IPS DF 19.7 (cell line): Measurements from ENCODE around the gene ATF7IP2.
"Not testable (repeated sequence)": the region's sequence is repeated elsewhere in the genome, so short reads cannot be mapped to it uniquely, and the experiment has no call there.

Source experiments
- DNase-seq: peaks from one replicate; pipeline ENCODE4 v3.0.0-alpha.2; 2013; ENCODE audit warnings: low read depth, low spot score

The ATF7IP2 gene, protein sequence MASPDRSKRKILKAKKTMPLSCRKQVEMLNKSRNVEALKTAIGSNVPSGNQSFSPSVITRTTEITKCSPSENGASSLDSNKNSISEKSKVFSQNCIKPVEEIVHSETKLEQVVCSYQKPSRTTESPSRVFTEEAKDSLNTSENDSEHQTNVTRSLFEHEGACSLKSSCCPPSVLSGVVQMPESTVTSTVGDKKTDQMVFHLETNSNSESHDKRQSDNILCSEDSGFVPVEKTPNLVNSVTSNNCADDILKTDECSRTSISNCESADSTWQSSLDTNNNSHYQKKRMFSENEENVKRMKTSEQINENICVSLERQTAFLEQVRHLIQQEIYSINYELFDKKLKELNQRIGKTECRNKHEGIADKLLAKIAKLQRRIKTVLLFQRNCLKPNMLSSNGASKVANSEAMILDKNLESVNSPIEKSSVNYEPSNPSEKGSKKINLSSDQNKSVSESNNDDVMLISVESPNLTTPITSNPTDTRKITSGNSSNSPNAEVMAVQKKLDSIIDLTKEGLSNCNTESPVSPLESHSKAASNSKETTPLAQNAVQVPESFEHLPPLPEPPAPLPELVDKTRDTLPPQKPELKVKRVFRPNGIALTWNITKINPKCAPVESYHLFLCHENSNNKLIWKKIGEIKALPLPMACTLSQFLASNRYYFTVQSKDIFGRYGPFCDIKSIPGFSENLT

DNA sequence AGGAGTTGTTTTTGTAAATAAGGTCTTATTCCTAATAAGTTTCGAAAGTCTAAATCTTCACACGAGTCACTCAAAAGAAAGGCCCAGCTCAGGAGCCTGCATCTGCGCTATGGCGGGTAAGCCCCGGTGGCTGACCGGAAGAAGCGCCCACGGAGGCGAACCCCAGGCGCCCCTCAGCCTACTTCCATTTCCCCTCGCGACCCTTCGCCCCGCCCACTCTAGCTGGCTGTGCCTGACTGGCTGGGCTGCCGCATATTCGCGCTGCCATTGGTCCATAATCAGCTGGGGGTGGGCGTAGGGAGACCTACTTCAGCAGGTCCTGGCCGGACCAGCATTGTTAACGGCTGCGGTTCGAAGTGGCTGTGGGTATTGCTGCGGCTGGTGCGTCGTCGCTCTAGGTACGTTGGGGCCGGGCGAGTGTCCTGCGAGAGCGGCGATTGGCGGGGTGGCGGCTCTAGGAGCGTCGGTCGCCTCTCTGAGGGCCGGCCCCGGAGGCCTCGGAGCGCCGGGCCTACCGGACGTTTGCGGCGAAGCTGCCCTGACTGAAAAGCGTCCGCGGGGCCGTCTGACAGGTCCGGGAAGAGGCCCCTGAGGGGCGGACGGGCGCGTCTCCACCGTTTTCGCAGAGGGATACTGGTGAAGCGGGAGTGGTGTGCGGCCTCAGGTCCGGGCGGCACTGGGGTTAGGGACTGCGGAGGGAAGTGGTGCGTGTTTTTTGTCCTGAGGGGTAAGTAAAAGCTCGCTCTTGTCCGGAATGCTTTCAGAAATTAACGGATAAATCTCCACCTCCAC, at the start of gene ATF7IP2:
ATF7IP2 (plus strand) TSS at position 337 of the 792 bp plus-strand sequence. CDS start 44,560 bp downstream, outside the sequence.
- DNase-seq, result peak; percentile 89

DNA sequence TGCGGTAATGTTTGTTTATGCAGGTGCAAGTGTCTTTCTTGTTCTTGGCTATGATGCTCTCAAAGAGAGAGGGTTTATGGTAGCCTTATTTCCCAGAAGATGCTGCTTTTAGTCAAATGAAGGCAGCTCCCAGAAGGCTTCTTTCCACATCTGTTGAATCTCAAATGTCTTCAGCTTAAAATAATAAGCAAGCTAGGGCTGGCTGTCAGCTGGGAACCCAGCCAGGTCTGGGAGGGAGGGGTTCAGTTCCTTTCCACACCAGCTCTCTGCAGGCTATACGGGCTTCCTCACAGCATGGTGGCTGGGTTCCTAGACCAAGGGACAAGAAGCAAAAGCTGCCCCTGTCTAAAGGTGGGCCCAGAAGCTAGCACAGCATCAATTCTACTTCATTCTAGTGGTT, 47.4 kb upstream of the ATF7IP2 start:
- DNase-seq, result no peak

DNA sequence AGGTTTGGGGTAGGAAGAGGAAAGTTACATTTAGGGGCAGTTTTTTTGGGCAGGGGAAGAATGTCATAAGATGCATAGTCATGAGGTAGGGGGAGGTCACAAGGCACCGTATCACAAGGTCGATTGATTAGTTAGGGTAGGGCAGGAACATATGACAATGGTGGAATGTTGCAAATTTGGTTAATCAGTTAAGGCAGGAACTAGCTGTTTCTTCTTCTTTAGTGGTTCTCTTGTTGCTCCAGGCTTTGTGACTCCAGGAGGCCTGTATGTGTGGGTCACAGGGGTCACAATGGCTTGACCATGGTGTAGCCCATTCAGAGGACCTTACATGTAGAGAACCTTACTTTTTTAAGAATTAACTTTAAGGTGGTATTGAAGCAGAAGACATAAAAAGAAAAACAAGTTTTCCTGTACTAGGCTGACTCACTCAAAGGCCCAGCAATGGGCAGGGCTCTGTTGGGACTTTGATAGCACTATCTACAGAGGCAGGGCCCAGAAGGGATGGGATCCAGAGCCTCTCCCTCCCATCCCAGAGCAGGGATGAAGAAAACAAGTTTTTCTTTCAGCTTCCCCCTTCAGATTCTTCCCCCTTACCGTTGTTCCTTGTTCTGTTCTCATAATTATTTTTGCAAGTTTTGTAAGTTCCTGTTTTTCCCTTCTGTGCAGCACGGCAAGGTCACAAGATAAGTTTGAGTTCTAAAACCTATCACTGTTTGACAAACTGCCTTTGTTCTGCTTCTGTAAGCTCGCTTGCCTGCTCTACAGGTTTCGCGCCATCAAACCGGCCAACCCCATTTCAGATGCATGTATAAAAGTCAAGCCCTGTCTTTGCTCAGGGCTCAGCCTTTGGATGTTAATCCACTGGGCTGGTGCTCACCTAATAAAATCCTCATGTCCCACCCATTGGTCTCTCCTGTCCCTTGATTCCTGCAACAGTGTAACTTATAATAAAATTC, 45.8 kb upstream of the ATF7IP2 start:
- no peak for DNase-seq

DNA sequence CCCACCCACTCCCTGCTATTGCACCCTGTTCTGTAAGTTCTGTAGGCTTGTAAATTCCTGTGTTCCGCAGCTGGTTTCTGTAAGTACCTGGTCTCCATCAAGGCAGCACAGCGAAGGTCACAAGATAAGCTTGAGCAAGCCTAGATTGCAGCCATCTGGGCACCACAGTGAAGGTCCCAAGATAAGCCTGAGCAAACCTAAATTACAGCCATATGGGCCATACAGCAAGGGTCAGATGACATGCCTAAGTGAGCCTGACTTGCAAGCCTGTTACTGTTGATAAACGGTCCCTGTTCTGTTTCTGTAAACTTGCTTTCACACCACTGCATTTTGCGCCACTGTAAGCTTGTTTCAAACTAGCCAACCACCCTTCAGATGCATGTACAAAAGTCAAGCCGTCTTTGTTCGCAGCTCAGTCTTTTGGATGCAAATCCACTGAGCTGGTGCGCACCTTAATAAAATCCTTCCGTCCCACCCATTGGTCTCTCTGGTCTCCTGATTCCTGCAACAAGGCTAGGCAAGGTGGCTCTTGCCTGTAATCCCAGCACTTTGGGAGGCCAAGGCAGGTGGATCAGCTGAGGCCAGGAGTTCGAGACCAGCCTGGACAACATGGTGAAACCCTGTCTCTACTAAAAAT, 42.6 kb upstream of the ATF7IP2 start:
- DNase-seq, result no peak

DNA sequence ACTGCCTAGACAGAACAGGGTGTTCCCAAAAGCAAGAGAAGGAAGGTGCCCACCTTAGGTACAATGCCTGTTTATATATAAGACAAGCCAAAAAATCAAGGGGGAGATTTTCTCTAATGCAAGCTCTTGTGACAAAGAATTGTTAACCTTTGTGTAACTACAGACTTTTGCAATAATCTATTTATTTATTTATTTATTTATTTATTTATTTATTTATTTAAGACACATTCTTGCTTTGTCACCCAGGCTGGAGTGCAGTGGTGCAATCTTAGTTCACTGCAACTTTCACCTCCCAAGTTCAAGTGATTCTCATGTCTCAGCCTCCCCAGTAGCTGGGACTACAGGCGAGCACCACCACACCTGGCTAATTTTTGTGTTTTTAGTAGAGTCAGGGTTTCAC, 41.2 kb upstream of the ATF7IP2 start:
- not testable (repeated sequence) for DNase-seq

DNA sequence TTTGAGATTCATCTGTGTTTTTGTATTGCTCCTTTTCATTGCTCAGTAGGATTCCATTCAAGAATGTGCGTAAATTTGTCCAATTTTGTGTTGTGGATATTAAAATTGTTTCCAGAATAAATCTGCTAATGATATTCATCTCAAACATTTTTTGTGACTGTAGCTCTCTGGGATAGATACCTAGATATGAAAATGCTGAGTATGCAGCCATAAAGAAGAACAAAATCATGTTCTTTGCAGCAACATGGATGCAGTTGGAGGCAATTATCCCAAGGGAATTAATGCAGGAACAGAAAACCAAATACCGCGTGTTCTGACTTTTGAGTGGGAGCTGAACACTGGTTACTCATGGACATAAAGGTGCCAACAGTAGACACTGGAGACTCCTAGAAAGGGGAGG, 40.2 kb upstream of the ATF7IP2 start:
- DNase-seq, result no peak

DNA sequence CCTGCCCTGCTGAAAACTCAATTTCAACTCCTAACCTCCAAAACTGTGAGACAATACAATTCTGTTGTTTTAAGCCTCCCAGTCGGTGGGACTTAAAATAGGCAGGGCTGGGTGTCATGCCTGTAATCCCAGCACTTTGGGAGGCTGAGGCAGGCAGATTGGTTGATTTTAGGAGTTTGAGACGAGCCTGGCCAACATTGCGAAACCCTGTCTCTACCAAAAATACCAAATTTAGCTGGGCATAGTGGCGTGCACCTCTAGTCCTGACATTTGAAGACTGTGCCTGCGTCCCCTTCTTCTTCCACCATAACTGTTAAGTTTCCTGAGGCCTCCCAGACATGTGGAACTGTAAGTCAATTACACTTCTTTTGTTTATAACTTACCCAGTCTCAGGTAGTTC, 36.0 kb upstream of the ATF7IP2 start:
- DNase-seq, result no peak

DNA sequence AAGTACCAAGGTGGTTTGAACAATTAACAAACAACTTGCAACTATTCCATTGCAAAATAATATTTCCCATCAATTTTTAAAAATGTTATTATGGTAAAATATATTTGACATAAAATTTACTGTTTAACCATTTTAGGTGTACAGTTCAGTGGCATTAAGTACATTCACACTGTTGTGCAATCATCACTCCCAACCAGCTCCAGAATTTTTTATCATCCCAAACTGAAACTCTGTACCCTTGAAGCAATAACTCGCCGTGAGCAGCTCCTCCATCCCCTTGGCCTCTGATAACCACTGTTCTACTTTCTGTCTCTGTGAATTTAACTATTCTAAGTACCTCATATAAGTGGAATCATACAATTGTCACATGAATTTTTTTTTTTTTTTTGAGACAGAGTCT, 33.6 kb upstream of the ATF7IP2 start:
- no peak for DNase-seq

DNA sequence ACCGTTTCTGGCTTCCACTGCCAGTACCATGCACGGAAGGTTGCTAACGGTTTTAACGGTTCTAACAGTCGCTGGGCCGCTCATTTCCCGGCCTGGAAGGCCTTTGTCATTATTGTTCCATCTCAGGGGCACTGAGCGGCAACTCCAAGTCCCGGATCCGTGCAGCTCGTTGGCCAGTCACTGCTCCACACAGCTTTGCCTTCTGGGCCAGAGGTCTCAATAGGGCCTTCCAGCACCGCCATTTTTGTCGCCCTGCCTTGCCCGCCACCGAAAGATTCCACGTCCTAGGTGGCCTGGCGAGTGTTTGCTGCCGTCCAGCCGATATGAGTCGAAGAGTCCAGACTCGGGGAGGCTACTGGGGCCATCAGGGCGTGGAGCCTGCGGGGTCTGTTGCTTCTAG, 30.3 kb upstream of the ATF7IP2 start:
- DNase-seq, result no peak

DNA sequence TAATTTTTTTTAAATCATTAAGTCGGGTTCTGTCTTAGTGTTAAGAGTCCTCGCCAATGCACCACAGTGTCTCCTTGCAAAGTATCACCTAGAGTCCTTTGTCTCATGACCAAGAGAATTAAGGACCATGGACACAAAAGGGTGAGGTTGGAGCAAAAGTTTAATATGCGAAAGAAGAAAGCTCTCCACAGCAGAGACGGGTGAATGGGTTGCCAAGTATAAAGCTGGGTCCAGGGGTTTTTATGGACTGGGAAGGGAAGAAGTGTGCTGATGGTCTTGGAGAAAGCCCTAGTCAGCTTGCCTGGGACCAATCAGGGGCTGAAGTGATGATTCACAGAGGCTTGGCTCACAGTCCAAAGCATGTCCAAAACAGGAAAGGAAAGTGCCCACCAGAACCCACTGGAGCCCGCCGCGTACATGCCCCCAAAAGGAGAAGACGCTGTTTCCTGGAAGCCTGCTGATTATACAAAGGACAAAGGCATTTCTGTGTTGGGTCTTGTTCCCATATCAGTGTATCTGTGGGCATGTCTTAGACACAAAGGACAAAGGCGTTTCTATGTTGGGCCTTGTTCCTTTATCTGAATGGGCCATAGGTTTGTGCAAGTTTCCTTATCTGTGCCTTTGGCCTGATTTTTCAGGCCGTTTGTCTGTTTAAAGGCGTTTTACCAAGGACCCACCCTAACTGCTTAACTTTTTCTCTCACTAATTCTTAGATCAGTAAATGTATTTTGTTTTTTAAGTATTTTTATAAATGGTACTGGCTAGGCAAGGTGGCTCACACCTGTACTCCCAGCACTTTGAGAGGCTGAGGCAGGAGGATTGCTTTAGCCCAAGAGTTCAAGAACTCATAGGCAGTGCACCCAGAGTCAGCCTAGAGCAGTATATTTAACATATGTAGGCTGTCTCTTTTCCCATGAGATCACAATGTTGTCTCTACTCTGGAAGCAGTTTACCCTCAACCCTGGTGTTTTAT, 28.7 kb upstream of the ATF7IP2 start:
- no peak for DNase-seq

DNA sequence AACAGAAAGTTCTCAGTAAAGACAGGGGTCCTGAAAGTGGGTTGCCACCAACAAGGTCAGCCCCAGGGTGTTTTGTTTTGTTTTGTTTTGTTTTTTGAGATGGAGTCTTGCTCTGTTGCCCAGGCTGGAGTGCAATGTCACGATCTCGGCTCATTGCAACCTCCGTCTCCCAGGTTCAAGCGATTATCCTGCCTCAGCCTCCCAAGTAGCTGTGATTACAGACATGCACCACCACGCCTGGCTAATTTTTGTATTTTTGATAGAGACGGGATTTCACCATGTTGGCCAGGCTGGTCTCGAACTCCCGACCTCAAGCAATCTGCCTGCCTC, 24.1 kb upstream of the ATF7IP2 start:
- not testable (repeated sequence) for DNase-seq

DNA sequence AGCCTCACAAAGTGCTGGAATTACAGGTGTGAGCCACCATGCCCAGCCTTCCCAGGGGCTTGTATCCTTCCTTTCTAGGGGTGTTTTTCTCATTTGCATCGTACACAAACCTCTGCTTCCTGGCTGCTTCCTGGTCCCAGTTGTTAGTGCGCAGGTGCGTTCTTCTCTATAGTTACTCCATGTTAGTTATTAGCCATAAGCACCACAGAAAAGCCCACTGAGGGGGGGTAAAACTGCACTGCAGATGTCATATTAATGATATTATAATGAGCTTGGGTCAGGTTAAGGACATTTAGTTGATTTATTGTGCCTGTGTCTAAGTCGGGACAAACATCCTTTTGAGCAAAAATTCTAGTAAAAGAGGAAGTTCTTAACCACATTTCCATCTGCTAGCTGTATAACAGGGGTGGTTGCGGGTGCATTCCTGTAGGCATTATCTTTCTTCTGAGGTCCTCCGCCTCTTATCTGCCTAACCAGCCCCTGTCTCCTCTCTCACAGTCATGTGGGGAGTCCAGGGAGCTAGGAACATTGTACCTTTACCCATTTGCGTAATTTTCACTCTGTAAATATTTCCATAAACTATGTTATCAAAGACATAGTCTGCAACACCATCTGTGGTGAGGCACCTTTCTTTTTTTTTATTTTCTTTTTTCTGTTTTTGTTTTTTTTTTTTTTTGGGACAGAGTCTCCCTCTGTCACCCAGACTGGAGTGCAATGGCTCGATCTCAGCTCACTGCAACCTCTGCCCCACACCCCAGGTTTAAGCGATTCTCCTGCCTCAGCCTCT, 23.6 kb upstream of the ATF7IP2 start:
- no peak for DNase-seq

DNA sequence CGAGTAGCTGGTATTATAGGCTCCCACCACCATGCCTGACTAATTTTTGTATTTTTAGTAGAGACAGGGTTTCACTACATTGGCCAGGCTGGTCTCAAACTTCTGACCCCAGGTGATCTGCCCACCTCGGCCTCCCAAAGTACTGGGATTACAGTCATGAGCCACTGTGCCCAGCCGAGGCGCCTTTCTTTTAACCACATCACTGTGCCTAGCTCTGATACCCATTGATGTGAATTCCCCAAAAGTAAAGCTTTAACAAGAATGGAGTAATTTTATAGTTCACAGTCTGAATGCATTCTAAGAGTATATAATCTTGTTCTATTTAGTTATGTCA, 23.0 kb upstream of the ATF7IP2 start:
- not testable (repeated sequence) for DNase-seq

DNA sequence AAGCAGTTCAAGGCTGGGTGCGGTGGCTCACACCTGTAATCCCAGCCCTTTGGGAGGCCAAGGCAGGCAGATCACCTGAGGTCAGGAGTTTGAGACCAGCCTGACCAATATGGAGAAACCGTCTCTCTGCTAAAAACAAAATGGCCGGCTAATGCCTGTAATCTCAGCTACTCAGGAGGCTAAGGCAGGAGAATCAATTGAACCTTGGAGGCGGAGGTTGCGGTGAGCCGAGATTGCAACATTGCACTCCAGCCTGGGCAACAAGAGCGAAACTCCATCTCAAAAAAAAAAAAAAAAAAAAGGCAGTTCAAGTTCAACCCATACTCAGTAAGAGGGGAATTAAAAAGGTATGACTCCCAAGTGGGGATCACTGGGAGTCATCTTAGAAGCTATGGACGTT, 19.2 kb upstream of the ATF7IP2 start:
- not testable (repeated sequence) for DNase-seq

DNA sequence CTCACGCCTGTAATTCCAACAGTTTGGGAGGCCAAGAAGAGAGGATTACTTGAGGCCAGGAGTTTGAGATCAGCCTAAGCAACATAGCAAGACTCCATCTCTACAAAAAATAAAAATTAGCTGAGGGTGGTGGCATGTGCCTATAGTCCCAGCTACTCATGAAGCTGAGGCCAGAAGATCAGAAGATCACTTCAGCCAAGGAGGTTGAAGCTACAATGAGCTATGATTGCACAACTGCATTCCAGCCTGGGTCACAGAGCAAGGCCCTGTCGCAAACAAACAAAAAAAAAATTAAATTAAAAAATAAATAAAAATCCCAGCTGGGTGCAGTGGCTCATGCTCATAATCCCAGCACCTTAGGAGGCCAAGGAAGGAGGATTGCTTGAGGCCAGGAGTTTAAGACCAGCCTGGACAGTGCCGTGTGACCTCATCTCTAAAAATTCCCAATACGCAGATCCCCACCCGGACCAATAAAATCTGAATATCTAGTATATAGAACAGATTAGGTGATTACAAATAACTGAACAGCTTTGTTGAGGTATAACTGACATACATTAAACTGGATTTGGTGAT, 18.2 kb upstream of the ATF7IP2 start:
- DNase-seq, result no peak

DNA sequence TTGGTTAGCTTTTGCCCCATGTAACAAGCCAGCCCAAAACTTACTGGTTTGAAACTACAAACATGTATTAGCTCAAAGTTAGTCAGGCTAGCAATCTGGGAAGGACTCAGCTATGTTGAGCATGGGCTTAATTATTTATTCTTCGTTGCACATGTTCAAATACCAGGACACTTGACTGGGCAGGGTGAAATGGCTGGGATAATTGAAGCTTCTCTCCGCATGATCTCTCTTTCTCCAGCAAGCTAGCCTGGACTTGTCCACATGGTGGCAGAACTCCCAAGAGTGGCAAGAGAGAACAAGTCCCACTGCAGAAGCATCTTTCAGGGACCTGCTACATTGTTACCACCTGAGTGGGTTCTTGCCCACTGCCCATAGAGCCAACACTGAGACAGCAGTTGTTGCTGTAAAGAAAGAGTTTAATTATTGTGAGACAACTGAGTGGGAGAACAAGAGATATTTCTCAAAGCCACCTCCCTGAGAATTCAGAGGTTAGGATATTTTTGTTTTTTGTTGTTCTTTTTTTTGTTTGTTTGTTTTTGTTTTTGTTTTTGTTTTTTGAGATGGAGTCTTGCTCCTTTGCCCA, 16.8 kb upstream of the ATF7IP2 start:
- DNase-seq, result no peak

DNA sequence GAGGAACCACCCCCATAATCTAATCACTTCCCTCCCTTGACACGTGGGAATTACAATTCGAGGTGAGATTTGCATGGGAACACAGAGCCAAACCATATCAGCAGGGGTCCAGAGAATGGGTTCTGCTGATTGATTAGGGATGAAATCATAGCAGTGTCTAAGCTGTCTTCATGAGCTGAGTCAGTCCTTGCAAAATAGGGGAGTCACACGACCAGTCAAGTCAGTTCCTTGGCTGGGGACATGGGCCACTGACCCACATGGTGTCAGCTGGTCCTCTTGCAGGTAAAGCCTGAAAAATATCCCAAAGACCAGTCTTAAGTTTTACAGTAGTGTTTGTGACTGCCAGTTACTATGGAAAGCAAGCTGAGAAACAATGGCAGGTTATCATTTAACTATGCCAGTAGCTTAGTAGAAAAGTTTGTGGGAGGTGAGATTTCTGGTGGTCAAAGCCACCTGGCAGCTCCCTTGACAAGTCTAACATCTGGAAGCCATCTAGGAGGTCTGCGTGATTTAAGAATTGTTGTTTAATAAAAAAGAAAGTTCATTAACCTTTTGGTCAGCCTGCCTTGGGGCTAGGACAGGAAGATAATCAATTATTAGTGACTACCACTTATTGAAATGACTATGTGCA, 15.7 kb upstream of the ATF7IP2 start:
- DNase-seq, result no peak

DNA sequence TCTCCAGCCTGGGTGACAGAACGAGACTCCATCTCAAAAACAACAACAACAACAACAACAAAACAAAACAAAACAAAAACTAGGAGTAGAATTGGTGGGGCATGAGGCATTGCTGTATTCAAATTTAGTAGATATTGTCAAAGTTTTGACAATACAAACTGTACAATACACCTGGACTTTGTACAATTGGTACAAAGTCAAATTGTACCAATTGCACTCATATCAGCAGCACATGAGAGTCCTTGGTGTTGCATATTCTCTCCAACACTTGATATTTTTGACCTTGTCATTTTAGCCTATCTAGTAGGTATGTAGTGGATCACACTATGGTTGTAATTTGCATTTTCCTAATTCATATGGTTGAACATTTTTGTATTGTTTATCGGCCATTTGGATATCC, 14.3 kb upstream of the ATF7IP2 start:
- no peak for DNase-seq
